Activated naive CD4-positive, alpha-beta T cell treated with anti-CD3 and anti-CD28 coated beads for 36 hours (primary cell): ENCODE data around the gene MINPP1. TPM values are rescaled to one million over a fixed set of nuclear protein-coding genes. Genes with fewer than 3 reads are reported as not detected.

Experiments
- microRNA-seq: library from miRNA; unstranded; fragments of <30 nt; microRNA quantifications from one replicate; pipeline ENCODE4 v1.2.0, GENCODE V29; 2022; ENCODE audit warnings: borderline microRNAs expressed, borderline replicate concordance
- total RNA-seq, 2 experiments: library from RNA; stranded (reverse); gene quantifications; one replicate each; pipeline ENCODE4 v1.2.3, GENCODE V29; 2021

MINPP1 gene
- total RNA-seq, 2 experiments from 2014 or later = 5.3 to 5.8 TPM

Small RNAs within 50 kb of the gene (microRNA-seq; reads per million reads assigned to microRNA genes)
- gene MIR4678 = not detected

Other genes starting within 250 kb of the MINPP1 start
- gene NUTM2D, start 147.1 kb upstream of the MINPP1 start, total RNA-seq = under 1 TPM; 0.35 to 0.55 TPM
- under 1 TPM in 1 of 2 experiments, not detected in 1; 0.38 TPM for gene PAPSS2, start 155.0 kb downstream of the MINPP1 start, total RNA-seq